HL-60/S4 treated with retinoic acid at 250 ng/mL for 4 days and 3 days (cell line): ENCODE results near the gene SLC17A2.

Experiments
- in situ Hi-C: fragments of 300-500 bp; cut with MboI; formaldehyde crosslinking; loops from 2 replicates; pipeline ENCODE4 v1.7.0; 2022; ENCODE audit warnings: low sequenced_read_pairs

The SLC17A2 gene

GRCh38 chr6:25930532-25931410 lies at the start of gene SLC17A2:
Gene SLC17A2 (minus strand): TSS chr6:25930691. CDS start chr6:25925796, 4,895 bp downstream.
- in situ Hi-C loops: no loop called here

DNA sequence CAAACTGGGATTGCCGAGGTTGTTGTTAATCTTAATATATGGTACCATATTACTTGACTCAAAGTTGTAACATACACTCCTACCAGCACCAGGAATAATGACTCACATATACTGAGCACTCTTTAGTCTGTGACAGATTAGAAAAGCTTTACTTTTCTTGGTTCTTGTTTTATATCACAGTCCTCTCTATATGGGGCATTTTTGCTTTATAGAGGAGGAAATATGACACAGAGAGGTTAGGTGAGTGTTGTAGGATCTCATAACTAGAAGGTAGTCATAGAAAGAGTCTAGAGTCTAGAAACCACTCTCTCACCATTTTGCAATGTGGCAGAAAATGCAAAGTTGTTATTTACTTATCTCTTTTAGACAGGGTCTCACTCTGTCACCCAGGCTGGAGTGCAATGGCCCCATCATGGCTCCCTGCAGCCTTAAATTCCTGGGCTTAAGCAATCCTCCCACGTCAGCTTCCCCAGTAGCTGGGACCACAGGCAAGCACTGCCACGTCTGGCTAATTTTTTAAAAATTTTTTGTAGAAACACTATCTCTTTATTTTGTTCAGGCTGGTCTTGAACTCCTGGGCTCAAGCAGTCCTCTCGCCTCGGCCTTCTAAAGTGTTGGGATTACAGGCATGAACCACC lies 45.6 kb upstream of the SLC17A2 start:
- in situ Hi-C loops: no loop called here

DNA sequence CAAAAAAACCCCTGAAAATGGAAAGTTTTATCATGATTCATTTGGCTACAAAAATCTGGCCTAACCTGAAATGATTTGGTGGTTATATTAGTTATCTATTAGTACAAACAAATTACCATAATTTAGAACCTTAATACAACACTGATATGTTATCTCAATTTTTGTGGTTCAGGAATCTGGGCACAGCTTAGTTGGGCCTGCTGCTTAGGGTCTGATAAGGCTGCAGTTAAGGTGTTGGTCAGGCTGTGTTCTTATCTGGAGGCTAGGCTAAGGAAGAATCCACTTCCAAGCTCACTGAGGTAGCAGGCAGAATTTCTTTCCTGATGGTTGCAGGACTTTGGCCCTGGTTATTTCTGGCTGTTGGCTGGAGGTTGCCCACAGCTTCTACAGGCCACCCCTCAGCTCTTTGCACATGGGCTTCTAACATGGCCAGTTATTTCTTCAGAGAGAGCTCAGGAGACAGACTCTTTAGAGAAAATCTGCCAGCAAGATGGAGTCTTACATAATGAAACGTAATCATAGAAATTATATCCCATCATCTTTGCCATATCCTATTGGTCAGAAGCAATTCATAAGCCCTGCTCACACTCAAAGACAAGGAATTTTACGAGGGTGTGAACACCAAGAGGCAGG lies 43.5 kb upstream of the SLC17A2 start:
- in situ Hi-C loops: no loop called here

DNA sequence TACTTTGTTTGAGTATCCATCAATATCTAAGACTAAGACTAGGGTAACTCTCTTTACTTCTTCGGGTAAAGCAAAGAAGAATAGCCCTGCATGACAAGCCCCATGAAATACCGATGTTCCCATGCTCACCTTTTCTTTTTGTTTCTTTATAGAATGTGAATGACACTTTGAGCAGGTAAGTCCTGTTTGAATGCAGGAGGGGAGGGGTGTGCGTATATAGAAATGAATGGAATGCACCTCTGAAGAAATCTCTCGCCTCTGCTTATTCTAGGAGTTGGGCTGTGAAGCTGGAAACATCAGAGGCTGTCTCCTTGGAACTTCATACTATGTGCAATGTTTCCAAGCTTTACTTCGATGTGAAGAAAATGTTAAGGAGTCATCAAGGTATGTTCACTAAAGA lies 42.4 kb upstream of the SLC17A2 start:
- in situ Hi-C loops: no loop called here

DNA sequence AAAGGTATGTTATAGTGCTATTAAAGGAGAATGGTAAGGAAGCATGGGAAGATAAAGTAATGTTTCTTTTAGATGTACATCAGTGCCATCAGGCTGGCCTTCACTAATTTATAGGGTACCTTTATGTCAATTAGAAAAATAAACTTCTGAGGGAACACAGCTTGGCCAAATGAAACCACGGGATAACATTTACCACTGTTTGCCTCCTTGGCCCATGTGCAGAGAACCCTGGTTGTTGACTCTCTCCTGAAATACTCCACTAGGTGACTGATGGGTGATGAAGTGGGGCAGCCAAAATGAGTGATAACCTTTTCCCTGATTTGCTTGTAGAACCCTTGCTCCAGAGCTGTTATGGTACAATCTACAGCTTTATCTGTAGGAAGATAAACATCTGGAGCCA lies 41.6 kb upstream of the SLC17A2 start:
- in situ Hi-C loops: no loop called here

- in situ Hi-C loops: no loop called here
Measured at GRCh38 chr6:25971187-25971821, 40.8 kb upstream of the SLC17A2 start.

- in situ Hi-C loops: no loop called here
Measured at GRCh38 chr6:25968769-25969168, 38.3 kb upstream of the SLC17A2 start.

GRCh38 chr6:25966711-25967110 lies 36.2 kb upstream of the SLC17A2 start:
- in situ Hi-C loops: no loop called here

- in situ Hi-C loops: no loop called here
Measured at GRCh38 chr6:25965058-25965457, 34.6 kb upstream of the SLC17A2 start.

DNA sequence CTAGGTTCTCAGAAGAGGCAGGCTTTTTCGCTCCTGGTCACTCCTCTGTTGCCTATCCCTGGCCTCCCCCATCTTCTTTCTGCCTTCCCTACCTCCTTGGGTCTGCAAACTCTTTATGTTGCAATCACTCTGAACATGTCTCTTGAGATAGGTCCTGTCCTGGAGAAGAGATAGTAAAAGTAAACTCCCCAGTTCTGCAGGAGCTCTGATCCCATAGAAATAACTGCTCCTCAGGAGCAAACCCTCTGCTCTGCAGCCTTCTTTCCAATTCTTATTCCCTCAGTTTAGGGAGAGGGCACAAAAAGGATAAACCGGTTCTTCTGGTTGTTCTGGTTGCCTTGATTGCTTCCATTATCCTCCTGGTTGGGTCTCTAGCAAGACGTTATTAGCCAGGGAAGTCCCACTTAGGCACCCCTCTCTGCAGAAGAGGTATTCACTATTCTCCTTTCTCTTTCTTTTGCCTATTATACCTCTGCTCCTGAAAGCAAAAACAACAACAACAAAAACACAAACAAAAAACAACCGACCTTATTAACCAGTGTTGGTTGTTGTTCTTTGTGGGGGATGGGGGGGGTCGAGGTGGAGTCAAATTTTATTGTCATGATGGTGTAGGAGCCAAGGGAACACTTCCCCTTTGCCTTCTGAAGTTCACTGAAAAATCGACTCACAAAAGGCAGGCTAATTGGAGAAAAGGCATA lies 33.1 kb upstream of the SLC17A2 start:
- in situ Hi-C loops: no loop called here

DNA sequence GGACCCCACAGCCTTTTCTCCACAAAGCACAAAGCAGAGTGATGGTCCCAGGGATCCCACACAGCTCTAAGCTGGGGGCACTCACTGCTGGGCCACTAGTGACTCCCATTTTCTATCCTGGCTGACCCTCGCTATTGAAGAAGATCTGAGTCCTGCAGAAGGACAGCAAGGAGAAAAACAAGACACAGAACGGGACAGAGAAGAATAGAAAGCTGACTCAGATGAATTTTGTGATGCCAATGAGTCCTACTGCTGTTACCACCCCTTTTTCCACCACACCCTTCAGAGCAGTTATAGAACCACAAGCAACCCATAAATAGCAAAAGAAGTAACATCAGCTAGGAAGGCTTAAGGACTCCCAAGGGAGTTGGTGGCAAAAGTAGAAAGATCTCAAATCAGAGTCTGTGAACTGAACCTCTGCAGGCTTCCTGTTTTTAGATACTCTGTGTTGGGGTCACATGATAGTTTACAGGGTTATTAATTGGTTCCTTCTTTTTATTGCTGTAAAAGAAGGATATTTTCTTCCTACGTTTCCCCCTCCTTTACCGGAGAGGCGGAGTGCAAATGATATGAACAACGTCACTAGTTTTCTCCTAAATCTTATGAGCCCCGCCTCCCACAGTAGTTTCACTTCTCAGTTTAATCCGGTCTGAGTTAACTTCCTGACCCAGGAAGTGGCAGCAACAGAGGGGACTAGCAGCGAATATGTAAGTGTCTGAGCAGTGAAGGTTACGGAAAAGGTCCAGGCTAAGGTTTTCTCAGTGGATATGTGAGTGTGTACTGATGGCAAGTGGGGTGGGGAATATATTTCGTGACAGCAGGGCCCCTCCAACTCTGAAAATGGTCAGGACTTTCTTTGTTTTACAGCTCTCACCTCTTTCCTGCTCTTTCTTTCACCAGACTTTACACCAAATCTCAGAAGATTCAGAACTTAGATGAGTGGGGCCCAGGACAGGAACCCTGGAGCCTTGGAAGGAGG lies 31.9 kb upstream of the SLC17A2 start, which contains the start of gene TRIM38:
Gene TRIM38, plus strand, starts transcription at position 654 of the 979 bp plus-strand sequence. CDS start 3,721 bp downstream, outside the sequence.
- in situ Hi-C loops: no loop called here

DNA sequence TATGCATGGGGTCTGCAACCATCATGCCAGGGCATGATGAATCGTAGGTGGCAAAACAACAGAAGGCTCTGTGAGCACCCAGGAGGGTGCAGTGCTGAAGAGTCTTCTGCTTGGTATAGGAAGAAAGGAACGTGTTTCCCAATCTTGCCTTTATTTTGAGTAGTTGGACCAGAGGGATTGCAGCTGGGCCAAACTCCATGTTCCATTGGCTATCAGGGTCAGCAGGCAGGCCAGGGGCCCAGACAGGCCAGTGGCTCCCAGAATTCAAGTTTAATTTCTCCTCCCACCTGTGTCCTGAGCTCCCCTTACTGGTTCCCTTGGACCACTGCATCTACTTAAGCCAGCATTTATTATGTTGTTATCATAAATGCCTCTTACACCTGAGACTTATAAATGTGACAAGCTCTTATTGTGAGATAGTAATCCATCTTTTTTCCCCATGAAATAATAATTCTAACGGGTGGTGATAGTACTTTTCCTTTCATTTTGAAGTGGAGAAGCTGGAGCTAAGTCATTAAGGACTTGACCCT lies 31.2 kb upstream of the SLC17A2 start:
- in situ Hi-C loops: no loop called here

GRCh38 chr6:25960734-25961133 lies 30.2 kb upstream of the SLC17A2 start:
- in situ Hi-C loops: no loop called here

GRCh38 chr6:25959890-25960536 lies 29.5 kb upstream of the SLC17A2 start:
- in situ Hi-C loops: no loop called here

GRCh38 chr6:25958700-25959162 lies 28.2 kb upstream of the SLC17A2 start:
- in situ Hi-C loops: no loop called here

DNA sequence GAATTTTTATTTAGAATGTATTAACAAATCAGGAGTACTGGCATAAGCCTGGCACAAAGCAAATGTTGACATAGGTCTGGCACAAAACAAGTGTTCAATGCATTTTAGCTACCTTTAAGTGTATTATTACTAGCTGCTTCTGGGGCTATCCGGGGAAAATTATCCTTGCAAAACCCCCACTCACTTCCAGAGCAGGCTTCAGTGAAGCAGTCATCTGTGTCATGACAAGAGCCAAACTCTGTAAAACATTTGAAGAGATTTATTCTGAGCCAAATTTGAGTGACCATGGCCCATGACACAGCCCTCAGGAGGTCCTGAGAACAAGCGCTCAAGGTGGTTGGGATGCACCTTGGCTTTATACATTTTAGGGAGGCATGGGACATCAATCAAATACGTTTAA lies 25.7 kb upstream of the SLC17A2 start:
- in situ Hi-C loops: no loop called here

DNA sequence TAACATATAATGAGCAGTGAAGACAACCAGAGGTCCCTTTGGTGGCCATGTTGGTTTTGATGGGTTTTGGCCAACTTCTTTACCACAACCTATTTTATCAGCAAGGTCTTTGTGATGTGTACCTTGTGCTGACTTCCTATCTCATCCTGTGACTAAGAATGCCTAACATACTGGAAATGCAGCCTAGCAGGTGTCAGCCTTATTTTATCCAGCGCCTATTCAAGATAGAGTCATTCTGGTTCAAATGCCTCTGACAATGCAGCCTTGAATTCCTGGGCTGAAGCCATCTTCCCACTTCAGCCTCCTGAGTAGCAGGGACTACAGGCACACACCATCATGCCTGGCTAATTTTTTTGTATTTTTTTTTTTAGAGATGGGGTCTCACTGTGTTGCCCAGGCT lies 24.3 kb upstream of the SLC17A2 start:
- in situ Hi-C loops: no loop called here

GRCh38 chr6:25953733-25954132 lies 23.2 kb upstream of the SLC17A2 start:
- in situ Hi-C loops: no loop called here

- in situ Hi-C loops: no loop called here
Measured at GRCh38 chr6:25952535-25952934, 22.0 kb upstream of the SLC17A2 start.
